Colon (tissue), 2 donors: ENCODE results near the gene EXOC4.

Source experiments
- FAIRE-seq: peaks from 2 replicates; lab custom pipeline; 2012; peaks lifted over from hg19 to GRCh38; lab: Jason Lieb, UNC
- donor health status: control.
- donor health status: control.

Gene EXOC4

GRCh38 chr7:133491846-133492652, 239.2 kb downstream of the EXOC4 start:
- FAIRE-seq, result no peak

- FAIRE-seq, result no peak
Measured at GRCh38 chr7:133497061-133497460, 244.2 kb downstream of the EXOC4 start.

GRCh38 chr7:133501771-133502170, 248.9 kb downstream of the EXOC4 start:
- FAIRE-seq, result no peak

GRCh38 chr7:133502498-133502897, 249.6 kb downstream of the EXOC4 start:
- FAIRE-seq, result no peak

GRCh38 chr7:133502972-133503371, 250.1 kb downstream of the EXOC4 start:
- FAIRE-seq, result no peak

- no peak for FAIRE-seq
Measured at GRCh38 chr7:133504825-133505224, 251.9 kb downstream of the EXOC4 start.

GRCh38 chr7:133509822-133510221, 256.9 kb downstream of the EXOC4 start:
- FAIRE-seq, result no peak

GRCh38 chr7:133510326-133511055, 257.6 kb downstream of the EXOC4 start:
- no peak for FAIRE-seq

GRCh38 chr7:133511252-133511651, 258.4 kb downstream of the EXOC4 start:
- no peak for FAIRE-seq

- no peak for FAIRE-seq
Measured at GRCh38 chr7:133511708-133512107, 258.8 kb downstream of the EXOC4 start.

GRCh38 chr7:133512560-133512959, 259.7 kb downstream of the EXOC4 start:
- FAIRE-seq, result no peak

GRCh38 chr7:133513608-133514007, 260.7 kb downstream of the EXOC4 start:
- FAIRE-seq, result no peak

GRCh38 chr7:133514551-133514950, 261.7 kb downstream of the EXOC4 start:
- FAIRE-seq, result no peak

- FAIRE-seq, result no peak
Measured at GRCh38 chr7:133517766-133518165, 264.9 kb downstream of the EXOC4 start.

- no peak for FAIRE-seq
Measured at GRCh38 chr7:133518718-133519117, 265.8 kb downstream of the EXOC4 start.

GRCh38 chr7:133520248-133520647, 267.4 kb downstream of the EXOC4 start:
- no peak for FAIRE-seq

- FAIRE-seq, result no peak
Measured at GRCh38 chr7:133522501-133522900, 269.6 kb downstream of the EXOC4 start.

GRCh38 chr7:133528796-133529195, 275.9 kb downstream of the EXOC4 start:
- no peak for FAIRE-seq

- no peak for FAIRE-seq
Measured at GRCh38 chr7:133529861-133530260, 277.0 kb downstream of the EXOC4 start.

- no peak for FAIRE-seq
Measured at GRCh38 chr7:133530682-133531081, 277.8 kb downstream of the EXOC4 start.

GRCh38 chr7:133534816-133535215, 281.9 kb downstream of the EXOC4 start:
- FAIRE-seq, result no peak

- no peak for FAIRE-seq
Measured at GRCh38 chr7:133535308-133535707, 282.4 kb downstream of the EXOC4 start.

- no peak for FAIRE-seq
Measured at GRCh38 chr7:133536450-133536849, 283.6 kb downstream of the EXOC4 start.

- no peak for FAIRE-seq
Measured at GRCh38 chr7:133539016-133539415, 286.1 kb downstream of the EXOC4 start.
